SK-N-SH treated with all-trans-retinoic acid at 6 μM for 48 hours (cell line): ENCODE measurements around the gene ABL2.

Experiments used
- ARNTL ChIP-seq: fragments of 450-650 bp; formaldehyde crosslinking; IDR thresholded peaks from 2 replicates; pipeline ENCODE4 v1.5.0; 2020; ENCODE audit warnings: low read depth, mild to moderate bottlenecking, moderate library complexity, borderline replicate concordance
- CREB5 ChIP-seq: fragments of 250-450 bp; sonication (Bioruptor Pico); IDR thresholded peaks from 2 replicates; pipeline ENCODE4 v1.5.1; 2020; ENCODE audit warnings: low read depth, mild to moderate bottlenecking, moderate library complexity
- CSRNP3 ChIP-seq: fragments of 250-450 bp; sonication (Bioruptor Pico); IDR thresholded peaks from 2 replicates; pipeline ENCODE4 v1.5.1; 2021; ENCODE audit warnings: mild to moderate bottlenecking, moderate library complexity
- POU6F1 ChIP-seq: fragments of 250-450 bp; sonication (Bioruptor Pico); IDR thresholded peaks from 2 replicates; pipeline ENCODE4 v1.8.0; 2021; ENCODE audit warnings: low read depth, mild to moderate bottlenecking, moderate library complexity, borderline replicate concordance
- SNAI2 ChIP-seq: fragments of 250-450 bp; sonication (Bioruptor Pico); IDR thresholded peaks from 2 replicates; pipeline ENCODE4 v1.5.0; 2020; ENCODE audit warnings: mild to moderate bottlenecking, moderate library complexity
- TOX ChIP-seq: fragments of 250-450 bp; sonication (Bioruptor Pico); IDR thresholded peaks from 2 replicates; pipeline ENCODE4 v1.8.0; 2021; ENCODE audit warnings: mild to moderate bottlenecking, moderate library complexity, borderline replicate concordance
- ZFP3 ChIP-seq: fragments of 250-450 bp; sonication (Bioruptor Pico); IDR thresholded peaks from 2 replicates; pipeline ENCODE4 v1.5.0; 2020; ENCODE audit warnings: mild to moderate bottlenecking, moderate library complexity
- ZNF565 ChIP-seq: fragments of 450-650 bp; formaldehyde crosslinking; conservative IDR thresholded peaks from 2 replicates; pipeline ENCODE4 v1.5.0; 2020; ENCODE audit warnings: low read depth, mild to moderate bottlenecking, moderate library complexity
- ZNF70 ChIP-seq: fragments of 450-650 bp; formaldehyde crosslinking; IDR thresholded peaks from 2 replicates; pipeline ENCODE4 v1.5.0; 2020; ENCODE audit warnings: mild to moderate bottlenecking, moderate library complexity

- TF ChIP-seq TOX (no peak), ZFP3 (CRISPR knock-in tag) (no peak), ZNF70 (no peak), CSRNP3 (no peak), ARNTL (CRISPR knock-in tag) (no peak), SNAI2 (CRISPR knock-in tag) (no peak), CREB5 (CRISPR knock-in tag) (no peak), ZNF565 (CRISPR knock-in tag) (no peak), POU6F1 (no peak)
These were observed 108.7 kb downstream of the ABL2 start for GRCh38 chr1:179120736-179121135.
